Dedifferentiated amniotic fluid mesenchymal stem cell (primary cell): Measurements from ENCODE around the gene EXOC3L1.

Experiments
- DNase-seq: peaks from one replicate; pipeline ENCODE4 v3.0.0-alpha.2; 2016; ENCODE audit errors: extremely low spot score

Gene EXOC3L1

DNA sequence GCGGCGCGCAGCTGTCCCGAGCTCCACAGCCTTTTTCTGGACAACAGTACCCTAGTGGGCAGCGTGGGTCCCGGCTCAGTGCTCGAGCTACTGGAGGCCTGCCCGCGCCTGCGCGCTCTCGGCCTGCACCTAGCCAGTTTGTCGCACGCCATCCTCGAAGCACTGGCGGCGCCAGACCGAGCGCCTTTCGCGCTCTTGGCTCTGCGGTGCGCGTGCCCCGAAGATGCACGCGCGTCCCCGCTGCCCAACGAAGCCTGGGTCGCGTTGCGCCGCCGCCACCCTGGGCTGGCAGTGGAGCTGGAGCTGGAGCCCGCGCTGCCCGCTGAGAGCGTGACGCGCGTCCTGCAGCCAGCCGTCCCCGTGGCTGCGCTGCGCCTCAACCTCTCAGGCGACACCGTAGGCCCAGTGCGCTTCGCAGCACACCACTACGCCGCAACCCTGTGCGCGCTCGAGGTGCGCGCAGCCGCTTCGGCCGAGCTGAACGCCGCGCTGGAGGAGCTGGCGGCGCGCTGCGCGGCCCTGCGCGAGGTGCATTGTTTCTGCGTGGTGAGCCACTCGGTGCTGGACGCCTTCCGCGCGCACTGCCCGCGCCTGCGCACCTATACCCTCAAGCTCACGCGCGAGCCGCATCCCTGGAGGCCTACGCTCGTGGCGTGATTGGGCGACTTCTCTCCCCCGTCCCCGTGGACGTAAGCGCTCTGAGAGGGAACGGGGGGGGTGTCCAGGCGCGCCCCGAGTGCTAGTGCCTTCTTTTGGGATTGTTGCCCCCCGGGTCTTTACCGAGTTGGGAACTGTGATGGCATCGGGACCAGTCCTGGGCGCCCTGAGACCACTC is 26.6 kb downstream of the EXOC3L1 start:
- no peak for DNase-seq

DNA sequence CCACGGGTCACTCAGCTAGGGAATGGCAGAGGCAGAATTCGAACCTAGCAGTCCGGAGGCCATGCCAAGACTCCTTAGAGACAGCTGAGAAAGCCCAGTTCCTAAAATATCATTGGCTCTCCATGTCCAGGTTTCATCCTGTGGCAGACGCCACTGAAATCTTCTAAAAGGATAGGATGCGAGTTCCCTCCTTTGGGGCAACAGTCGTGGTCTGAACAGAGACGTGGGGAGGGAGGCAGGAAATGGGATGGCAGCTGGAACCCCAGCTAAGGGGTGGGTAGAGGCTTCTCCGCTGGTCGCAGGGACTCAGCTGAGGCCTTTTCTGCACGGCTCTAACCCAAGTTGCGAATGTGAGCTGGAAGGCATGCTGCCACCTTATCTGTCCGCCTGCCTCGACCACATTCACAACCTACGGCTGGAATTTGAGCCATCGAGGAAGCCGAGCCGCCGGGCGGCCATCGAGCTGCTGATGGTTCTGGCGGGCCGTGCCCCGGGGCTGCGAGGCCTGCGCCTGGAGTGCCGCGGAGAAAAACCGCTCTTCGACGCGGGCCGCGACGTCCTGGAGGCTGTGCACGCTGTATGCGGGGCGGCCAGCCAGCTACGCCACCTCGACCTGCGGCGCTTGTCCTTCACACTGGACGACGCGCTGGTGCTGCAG is 27.3 kb downstream of the EXOC3L1 start:
- DNase-seq: no peak

DNA sequence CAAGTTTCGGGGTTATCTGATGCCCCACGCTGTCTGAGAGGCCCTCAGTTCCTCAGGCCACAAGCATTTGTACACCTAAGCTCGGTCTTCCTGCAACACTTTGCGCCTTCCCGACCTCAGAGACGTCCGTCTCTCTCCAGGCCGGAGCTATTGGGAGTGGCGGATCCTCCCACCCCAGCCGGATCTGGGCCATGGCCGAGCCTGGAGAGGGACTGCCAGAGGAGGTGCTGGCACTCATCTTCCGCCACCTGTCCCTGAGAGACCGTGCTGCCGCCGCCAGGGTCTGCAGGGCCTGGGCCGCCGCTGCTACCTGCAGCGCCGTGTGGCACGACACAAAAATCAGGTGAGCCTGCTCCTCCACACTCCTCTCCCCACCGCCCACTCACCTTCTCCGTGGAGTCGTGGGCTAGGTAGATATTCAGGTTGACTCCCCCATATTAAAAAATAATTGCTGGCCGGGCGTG is 28.3 kb downstream of the EXOC3L1 start:
- no peak for DNase-seq

GRCh38 chr16:67158637-67159600 is 31.0 kb downstream of the EXOC3L1 start:
- DNase-seq: no peak

- no peak for DNase-seq
These were observed 31.9 kb downstream of the EXOC3L1 start for GRCh38 chr16:67157892-67158635.

DNA sequence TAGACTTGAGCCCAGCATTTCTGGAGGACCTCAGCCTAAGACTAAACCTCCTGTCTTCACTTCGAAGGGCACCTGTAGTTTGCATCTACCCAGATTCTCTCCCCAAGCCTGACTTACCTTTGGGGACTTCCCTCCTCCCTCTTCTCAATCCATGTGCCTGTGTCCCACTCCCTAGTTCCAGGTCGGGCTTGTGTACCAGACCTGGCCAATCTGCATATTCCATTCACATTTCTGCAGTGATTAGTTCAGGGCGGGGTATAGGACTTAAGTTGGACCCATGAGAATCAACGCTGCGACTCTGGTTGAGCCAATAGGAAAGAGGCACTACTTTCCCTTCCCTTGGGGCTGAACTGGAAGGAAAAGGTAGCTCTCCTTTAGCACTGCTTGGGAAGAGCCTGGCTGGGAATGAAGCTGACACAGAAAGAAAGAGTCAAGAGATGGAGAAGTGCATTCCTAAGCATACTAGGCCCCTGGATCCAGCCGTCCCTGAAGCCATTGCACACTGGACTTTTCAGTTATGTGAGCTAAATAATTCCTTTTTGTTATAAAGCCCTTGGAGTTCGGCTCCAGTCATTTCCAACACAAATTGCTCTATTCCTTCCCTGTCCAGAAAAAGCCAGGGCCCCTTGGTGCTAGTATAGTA is 32.7 kb downstream of the EXOC3L1 start:
- DNase-seq: no peak

GRCh38 chr16:67156143-67156844 is 33.6 kb downstream of the EXOC3L1 start:
- no peak for DNase-seq

DNA sequence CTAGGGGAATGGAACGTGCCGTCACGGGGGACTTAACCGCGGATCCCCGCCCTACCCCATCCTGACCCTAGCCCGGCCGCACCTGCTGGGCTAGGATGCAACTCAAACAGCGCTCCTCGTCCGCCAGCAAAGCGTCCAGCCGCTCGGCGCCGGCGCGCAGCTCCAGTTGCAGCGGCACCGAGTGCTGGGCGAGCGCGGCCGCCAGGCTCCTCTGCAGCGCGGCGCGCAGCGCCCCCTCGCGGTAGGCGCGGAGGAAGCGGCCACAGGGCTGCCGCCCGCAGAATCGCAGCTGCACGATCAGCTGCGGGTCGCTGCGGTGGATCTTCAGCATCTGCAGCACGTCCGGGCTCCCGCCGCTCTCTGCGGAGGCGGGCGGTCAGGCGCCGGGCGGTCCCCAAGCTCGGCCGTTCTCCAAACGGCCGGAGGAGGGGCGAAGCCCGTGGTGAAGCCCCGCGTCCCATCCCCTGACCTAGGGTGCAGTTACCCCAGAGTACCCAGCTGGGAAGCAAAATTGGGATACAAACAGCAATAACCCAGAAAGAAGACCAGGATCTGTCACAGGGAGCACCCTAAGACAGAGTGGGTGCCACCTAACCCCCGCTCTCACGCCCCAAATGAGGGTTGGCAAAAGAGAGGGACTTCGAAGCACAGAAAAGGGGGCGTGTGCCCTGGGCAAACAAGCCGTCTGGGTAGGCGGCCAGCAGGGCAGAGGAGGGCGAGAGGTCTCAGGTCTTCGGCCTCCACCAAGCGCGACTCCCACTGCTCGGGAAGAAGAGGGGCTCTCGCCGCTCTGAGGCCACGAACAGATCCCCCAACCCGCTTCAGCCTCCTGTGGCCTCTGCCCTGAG is 34.4 kb downstream of the EXOC3L1 start:
- peak; percentile 44 for DNase-seq

DNA sequence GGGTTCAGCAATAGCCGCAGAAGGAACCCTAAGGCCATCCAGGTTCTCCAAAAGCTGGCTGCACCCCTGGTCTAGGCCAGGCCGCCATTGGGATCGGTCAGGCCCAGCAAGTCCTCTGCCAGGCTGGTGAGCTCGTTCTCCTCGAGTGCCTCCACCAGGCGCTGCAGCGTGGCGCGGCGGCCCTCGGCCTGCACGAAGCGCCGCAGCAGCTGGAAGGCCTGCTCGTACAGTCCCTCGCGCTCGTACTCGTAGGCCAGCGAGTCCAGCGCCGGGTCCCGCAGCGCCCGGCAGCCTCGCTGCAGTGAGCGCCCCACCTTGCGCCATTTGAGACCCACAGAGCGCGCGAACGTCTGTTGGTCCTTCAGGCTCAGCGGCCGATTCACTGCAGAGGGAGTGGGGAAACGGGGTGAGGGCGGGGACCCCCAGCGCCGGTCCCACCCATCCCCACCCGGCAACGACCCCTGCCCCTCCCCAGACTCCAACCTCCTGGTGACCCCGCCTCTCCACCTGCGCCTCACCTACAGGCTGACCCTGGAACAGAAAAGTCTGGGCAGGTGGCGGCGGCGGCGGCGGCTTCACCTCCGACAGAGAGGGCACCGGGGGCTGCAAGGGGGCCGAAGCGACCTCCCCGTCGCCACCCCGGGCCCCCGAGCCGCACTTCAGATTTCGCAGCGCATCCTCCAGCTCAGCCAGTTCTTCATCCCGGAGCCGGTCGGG is 35.2 kb downstream of the EXOC3L1 start:
- DNase-seq: no peak

DNA sequence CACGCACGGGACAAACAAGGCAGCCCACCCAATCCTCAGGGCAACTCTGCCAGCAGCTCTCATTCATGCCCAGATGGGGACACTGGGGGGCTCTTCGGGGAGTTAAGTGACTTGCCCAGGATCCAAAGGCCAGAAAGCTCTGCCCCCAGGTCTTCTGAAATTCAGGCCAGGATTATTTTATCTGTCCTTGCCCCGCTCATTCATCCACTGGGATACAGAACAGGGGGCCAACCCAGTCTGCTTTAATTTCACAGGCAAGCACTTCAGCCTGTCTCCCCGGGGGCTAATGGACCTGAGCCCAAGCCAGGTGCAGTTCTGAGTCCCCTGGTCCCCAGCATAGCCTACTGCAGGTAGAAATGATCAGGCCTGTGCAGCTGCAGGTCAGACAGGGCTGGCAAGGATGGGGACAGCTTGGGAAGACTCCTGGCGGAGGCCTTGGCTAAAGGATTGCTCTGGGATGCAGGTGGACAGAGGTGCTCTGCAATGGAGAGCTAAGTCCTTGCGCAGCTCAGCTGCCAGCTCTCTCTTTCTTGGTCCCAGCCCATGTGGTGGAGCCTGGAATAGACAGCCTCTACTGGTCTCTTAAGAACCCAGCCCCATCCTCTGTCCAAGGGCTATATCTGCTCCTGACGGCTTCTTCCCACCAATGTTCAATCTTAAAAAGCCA is 38.4 kb downstream of the EXOC3L1 start:
- DNase-seq: no peak

DNA sequence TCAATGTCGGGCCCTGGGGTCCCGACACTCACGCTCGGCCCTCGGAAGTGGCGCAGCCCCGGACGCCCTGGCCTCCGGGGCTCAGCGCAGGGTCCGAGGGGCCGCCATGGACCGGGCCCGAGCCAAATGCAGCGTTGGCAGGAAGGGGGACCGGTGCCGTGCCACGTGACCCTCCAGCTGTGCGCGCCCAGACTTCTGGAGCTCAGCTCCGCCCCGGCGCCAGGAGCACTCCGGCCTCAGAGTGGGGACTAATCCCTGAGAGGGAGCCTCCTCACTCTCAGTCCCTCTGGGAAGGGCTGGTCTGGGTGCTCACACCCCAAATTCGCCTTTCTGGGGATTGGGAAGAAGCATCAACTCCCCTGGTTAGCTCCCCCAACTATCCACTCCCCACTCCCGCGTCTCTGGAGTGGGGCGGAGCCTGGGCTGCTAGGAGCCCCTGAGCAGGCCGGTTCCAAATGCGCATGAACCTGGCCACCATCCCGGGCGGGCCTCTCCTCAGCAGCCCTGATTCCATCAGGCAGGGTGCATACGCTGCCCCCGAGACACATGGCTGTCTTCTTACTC is 39.0 kb downstream of the EXOC3L1 start, which contains the start of gene B3GNT9:
TSS of gene B3GNT9 (minus strand) at position 166 of the 564 bp plus-strand sequence. CDS start 513 bp downstream, outside the sequence.
- peak; percentile 56 for DNase-seq

- no peak for DNase-seq
These were observed 39.7 kb downstream of the EXOC3L1 start for GRCh38 chr16:67150047-67150832.

DNA sequence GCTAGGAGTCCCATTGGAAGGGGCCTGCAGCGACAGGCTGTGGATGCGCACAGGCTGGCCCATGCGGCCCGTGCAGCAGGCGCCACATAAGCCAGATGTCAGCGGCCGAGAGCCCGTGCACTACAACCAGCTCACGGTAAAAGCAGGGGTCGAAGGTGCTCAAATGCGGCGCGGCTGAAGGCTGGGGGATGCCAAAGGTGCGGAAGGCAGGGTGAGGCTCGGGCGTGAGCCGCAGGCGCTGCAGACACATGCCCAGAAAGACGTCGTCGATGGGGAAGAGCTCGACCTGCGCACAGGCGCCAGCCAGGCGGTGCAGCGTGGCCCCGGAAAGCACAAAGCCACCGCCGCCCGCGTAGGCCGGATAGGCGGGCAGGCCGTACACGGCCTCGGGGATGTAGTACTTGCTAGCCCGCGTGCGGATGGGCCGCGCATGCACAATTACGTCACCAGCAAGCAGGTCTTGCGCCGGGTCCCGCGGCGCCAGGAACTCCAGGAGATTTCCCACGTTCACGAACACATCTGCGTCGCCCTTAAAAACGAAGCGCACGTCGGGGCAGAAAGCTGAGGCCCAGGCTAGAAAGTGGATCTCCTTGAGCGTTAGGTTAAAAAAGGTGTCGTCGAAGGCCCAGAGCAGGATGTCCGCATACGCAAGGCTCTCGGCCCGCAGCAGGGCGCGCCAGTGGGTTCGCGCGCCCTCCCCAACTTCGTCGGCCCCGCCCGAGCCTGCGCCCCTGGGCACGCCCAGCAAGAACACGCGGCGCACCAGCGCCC is 40.5 kb downstream of the EXOC3L1 start:
- no peak for DNase-seq

DNA sequence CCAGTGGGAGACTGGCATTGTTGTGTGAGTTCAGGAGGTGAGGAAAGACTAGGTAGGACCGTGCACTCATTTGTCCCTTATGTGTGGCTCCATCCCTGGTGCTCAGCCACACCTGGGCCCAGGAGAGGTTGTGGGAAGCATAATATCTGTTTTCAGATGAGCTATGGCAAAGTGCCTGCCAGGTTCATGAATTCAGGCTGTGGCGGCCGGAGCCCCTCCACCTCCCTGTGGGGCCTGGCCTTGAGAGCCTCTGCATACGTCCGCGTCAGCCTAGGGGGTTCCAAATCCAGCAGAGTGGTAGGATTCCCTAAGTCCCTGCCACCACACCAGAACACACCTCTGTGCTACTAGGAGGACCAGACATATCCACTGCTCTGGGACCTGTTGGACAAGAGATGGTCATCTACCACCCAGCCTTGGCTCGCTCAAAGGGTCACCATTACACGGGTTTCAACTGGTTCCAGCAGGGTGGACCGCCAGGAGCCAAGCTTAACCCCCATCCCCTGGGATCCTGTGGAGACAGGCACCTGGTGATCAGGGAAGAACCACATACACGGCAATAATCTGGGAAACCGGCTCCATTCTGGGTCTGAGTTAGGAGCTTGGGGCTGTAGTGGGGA is 41.2 kb downstream of the EXOC3L1 start:
- DNase-seq: no peak

- DNase-seq: no peak
These were observed 41.7 kb downstream of the EXOC3L1 start for GRCh38 chr16:67148221-67148620.
